Kidney (tissue), 14 donors: ENCODE results near the gene TCEAL5. TPM values are rescaled to one million over a fixed set of nuclear protein-coding genes. Genes with fewer than 3 reads are reported as not detected.

Experiments used
- DNase-seq, 5 donors: peaks; one replicate each; pipeline ENCODE4 v3.0.0-alpha.2; 2013 to 2020
- FAIRE-seq: peaks from 2 replicates; lab custom pipeline; 2012; peaks lifted over from hg19 to GRCh38; lab: Jason Lieb, UNC
- H3K27ac ChIP-seq, 2 donors: one replicate each; pipeline ENCODE4 v1.7.0; 2013; ENCODE audit warnings: low read depth in 2 of 2, low read length in 2 of 2, inconsistent platforms in 1 of 2
- H3K27me3 ChIP-seq: one replicate; pipeline ENCODE4 v1.7.1; 2013; ENCODE audit warnings: low read length, inconsistent platforms; ENCODE audit not compliant: control insufficient read depth, insufficient read depth
- H3K36me3 ChIP-seq, 3 donors: one replicate each; pipeline versions ENCODE4 v1.7.0 to v1.7.1; 2013; ENCODE audit warnings: low read length in 3 of 3, control low read depth in 1 of 3, inconsistent platforms in 1 of 3; ENCODE audit not compliant: insufficient read depth in 3 of 3, control insufficient read depth in 2 of 3
- H3K4me1 ChIP-seq, 3 donors: one replicate each; pipeline versions ENCODE4 v1.7.0 to v1.7.1; 2013; ENCODE audit warnings: low read length in 3 of 3, inconsistent platforms in 1 of 3, low read depth in 1 of 3; ENCODE audit not compliant: control insufficient read depth in 2 of 3, insufficient read depth in 2 of 3
- H3K4me3 ChIP-seq, 3 donors: one replicate each; pipeline versions ENCODE4 v1.7.0 to v1.8.1; 2013; ENCODE audit warnings: low read length in 3 of 3, control low read depth in 1 of 3, inconsistent platforms in 1 of 3
- H3K9ac ChIP-seq, 3 donors: one replicate each; pipeline versions ENCODE4 v1.7.0 to v1.7.1; 2013; ENCODE audit warnings: low read length in 3 of 3, control low read depth in 1 of 3, inconsistent platforms in 1 of 3
- H3K9me3 ChIP-seq, 3 donors: one replicate each; pipeline versions ENCODE4 v1.7.0 to v1.7.1; 2013; ENCODE audit warnings: low read length in 3 of 3, control low read depth in 1 of 3, inconsistent platforms in 1 of 3; ENCODE audit not compliant: control insufficient read depth in 2 of 3, insufficient read depth in 1 of 3
- intact Hi-C: fragments of 100-400 bp; cut with DNase I; formaldehyde crosslinking; loops from one replicate; pipeline ENCODE4 v1.11.1; 2022
- polyA plus RNA-seq: library from polyadenylated mRNA; stranded (reverse); fragments of 350-450 nt; fragmentation: Illumina TruSeq; extraction: RNeasy Lipid Tissue Mini Kit (QIAGEN cat#74804); gene quantifications from one replicate; pipeline ENCODE4 v1.2.3, GENCODE V29; 2014; ENCODE audit warnings: low read depth, low replicate concordance; ENCODE audit not compliant: insufficient read depth
- total RNA-seq: library from RNA; stranded (reverse); fragmentation: NEBNext Ultra II Directional; extraction: Animal tissue kit (Norgen Biotek cat#: 25700); gene quantifications from one replicate; pipeline ENCODE4 v1.2.1, GENCODE V29; 2021
- TF ChIP-seq, protein P1 (sequence below): IDR thresholded peaks from 3 replicates; pipeline ENCODE4 v1.5.1; 2012; ENCODE audit warnings: mild to moderate bottlenecking, moderate library complexity, borderline replicate concordance; ENCODE audit not compliant: insufficient read depth; ENCODE audit errors: extremely low read depth
- donor health status: control.
- donor health status: control.
- donor health status: control.
- donor health status: control.
- donor health status: control.
- donor health status: DM: yes; HTN: yes; CAD: no.
- donor health status: Normal renal cell carcinoma (clear cell type).

Gene TCEAL5
- total and polyA plus RNA-seq, 2 donors from 2014 or later: 0.28 to 2.6 TPM

- FAIRE-seq: no peak
- Histone ChIP-seq H3K27me3 (no peaks in the 10 kb centered on the region), H3K4me1 (no peaks in the 10 kb centered on the region), H3K9ac (no peak overlapping the region), H3K4me3 (no peak overlapping the region), H3K9me3 (no peaks in the 10 kb centered on the region), H3K36me3 (no peaks in the 10 kb centered on the region), H3K27ac (no peak overlapping the region)
- intact Hi-C loops: no loop called here
- TF ChIP-seq, protein P1, sequence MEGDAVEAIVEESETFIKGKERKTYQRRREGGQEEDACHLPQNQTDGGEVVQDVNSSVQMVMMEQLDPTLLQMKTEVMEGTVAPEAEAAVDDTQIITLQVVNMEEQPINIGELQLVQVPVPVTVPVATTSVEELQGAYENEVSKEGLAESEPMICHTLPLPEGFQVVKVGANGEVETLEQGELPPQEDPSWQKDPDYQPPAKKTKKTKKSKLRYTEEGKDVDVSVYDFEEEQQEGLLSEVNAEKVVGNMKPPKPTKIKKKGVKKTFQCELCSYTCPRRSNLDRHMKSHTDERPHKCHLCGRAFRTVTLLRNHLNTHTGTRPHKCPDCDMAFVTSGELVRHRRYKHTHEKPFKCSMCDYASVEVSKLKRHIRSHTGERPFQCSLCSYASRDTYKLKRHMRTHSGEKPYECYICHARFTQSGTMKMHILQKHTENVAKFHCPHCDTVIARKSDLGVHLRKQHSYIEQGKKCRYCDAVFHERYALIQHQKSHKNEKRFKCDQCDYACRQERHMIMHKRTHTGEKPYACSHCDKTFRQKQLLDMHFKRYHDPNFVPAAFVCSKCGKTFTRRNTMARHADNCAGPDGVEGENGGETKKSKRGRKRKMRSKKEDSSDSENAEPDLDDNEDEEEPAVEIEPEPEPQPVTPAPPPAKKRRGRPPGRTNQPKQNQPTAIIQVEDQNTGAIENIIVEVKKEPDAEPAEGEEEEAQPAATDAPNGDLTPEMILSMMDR: no peak
- DNase-seq: no peak
Observed at GRCh38 chrX:103279624-103280023, 3.1 kb upstream of the TCEAL5 start.

GRCh38 chrX:103275947-103276567, 493 bp downstream of the TCEAL5 start:
- Histone ChIP-seq H3K27me3 (peaks cover 2% of the 10 kb centered on the region), H3K9me3 (no peaks in the 10 kb centered on the region), H3K4me3 (peak overlapping the region in 2 of 3 donors; percentile 5 to 73), H3K36me3 (no peaks in the 10 kb centered on the region), H3K27ac (no peak overlapping the region), H3K9ac (peak overlapping the region in 1 of 3 donors; percentile 36), H3K4me1 (no peaks in the 10 kb centered on the region)
- DNase-seq: peak in 4 of 5 donors; percentile 11 to 47 (median 26)
- TF ChIP-seq, protein P1: no peak
- no peak for FAIRE-seq
- intact Hi-C loops: no loop called here

GRCh38 chrX:103274284-103274683, 2.3 kb downstream of the TCEAL5 start:
- no peaks in the 10 kb centered on the region for H3K4me1 ChIP-seq
- FAIRE-seq (no peak), DNase-seq (no peak)
- no peak overlapping the region for H3K9ac ChIP-seq
- peaks cover 2% of the 10 kb centered on the region for H3K27me3 ChIP-seq
- TF ChIP-seq, protein P1: no peak
- H3K4me3 ChIP-seq: no peak overlapping the region
- no peaks in the 10 kb centered on the region for H3K9me3 ChIP-seq
- no peak overlapping the region for H3K27ac ChIP-seq
- H3K36me3 ChIP-seq: no peaks in the 10 kb centered on the region
- intact Hi-C loops: no loop called here
